ENCODE measurements around the gene SLC6A5. TPM values are rescaled to one million over a fixed set of nuclear protein-coding genes. Genes with fewer than 3 reads are reported as not detected.

Gene SLC6A5
- total and polyA plus RNA-seq, 9 of the 15 experiments (the other 6 are each of a cell fraction or from before 2014, with no cell fraction given) = 0.08 TPM; not detected in 8

DNA sequence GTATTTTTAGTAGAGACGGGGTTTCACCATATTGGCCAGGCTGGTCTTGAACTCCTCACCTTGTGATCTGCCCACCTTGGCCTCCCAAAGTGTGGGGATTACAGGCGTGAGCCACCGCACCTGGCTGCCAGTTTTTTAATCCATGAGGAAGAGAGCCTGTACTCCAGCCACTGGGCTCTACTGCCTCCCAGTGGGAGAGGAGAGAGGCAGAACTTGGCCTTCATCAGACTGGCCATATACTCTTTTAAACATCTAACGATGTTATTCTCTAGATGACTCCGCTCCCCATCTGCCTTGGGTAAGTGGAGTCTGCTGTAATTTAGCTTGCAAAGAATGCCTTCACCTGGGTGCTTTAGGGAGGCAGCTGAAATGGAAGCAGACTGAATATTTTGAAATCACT is 34.6 kb downstream of the SLC6A5 start (continued):
- TF ChIP-seq RBM14 (IDR thresholded peaks at IDR 0.05; ENCODE audit: borderline replicate concordance, insufficient read depth, low read depth, low read length) (no peak), FOXA3 (CRISPR knock-in tag; conservative IDR thresholded peaks at IDR 0.05 in 1 of 2, IDR thresholded peaks at IDR 0.05 in 1 of 2) (no peak), ZNF175 (CRISPR knock-in tag; IDR thresholded peaks at IDR 0.05; ENCODE audit: low read depth) (no peak), SNRNP70 (optimal IDR thresholded peaks at IDR 0.05; ENCODE audit: low read depth, low read length) (no peak), SMC3 (conservative IDR thresholded peaks at IDR 0.05; ENCODE audit: insufficient read depth, low read depth, low read length) (0 out of 2 replicates have a peak, but pooled peaks have one; percentile 19), ZNF75A (CRISPR knock-in tag; IDR thresholded peaks at IDR 0.05) (no peak), MAFK (IDR thresholded peaks at IDR 0.05; ENCODE audit: low read length) (no peak), TAF9B (IDR thresholded peaks at IDR 0.05; ENCODE audit: partially characterized antibody) (no peak), ZEB2 (IDR thresholded peaks at IDR 0.05) (no peak), STAG1 (CRISPR knock-in tag; IDR thresholded peaks at IDR 0.05; ENCODE audit: borderline replicate concordance) (peak; percentile 50; the same call in 1 of the 2 replicates), EHMT2 (IDR thresholded peaks at IDR 0.05) (no peak)
- TF ChIP-seq, protein P1, sequence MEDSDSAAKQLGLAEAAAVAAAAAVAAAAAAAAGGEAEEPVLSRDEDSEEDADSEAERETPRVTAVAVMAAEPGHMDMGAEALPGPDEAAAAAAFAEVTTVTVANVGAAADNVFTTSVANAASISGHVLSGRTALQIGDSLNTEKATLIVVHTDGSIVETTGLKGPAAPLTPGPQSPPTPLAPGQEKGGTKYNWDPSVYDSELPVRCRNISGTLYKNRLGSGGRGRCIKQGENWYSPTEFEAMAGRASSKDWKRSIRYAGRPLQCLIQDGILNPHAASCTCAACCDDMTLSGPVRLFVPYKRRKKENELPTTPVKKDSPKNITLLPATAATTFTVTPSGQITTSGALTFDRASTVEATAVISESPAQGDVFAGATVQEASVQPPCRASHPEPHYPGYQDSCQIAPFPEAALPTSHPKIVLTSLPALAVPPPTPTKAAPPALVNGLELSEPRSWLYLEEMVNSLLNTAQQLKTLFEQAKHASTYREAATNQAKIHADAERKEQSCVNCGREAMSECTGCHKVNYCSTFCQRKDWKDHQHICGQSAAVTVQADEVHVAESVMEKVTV (CRISPR knock-in tag; IDR thresholded peaks at IDR 0.05) = 0 out of 2 replicates have a peak, but pooled peaks have one; percentile 17
- TF ChIP-seq, protein P2, sequence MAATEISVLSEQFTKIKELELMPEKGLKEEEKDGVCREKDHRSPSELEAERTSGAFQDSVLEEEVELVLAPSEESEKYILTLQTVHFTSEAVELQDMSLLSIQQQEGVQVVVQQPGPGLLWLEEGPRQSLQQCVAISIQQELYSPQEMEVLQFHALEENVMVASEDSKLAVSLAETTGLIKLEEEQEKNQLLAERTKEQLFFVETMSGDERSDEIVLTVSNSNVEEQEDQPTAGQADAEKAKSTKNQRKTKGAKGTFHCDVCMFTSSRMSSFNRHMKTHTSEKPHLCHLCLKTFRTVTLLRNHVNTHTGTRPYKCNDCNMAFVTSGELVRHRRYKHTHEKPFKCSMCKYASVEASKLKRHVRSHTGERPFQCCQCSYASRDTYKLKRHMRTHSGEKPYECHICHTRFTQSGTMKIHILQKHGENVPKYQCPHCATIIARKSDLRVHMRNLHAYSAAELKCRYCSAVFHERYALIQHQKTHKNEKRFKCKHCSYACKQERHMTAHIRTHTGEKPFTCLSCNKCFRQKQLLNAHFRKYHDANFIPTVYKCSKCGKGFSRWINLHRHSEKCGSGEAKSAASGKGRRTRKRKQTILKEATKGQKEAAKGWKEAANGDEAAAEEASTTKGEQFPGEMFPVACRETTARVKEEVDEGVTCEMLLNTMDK (IDR thresholded peaks at IDR 0.05; ENCODE audit: borderline replicate concordance, insufficient read depth, low read depth, low read length, poor library complexity, severe bottlenecking) = peak; percentile 21

Measured in K562 (cell line).